Cerebellar cortex (tissue), 1 donor: Measurements from ENCODE around the gene SPEM3.

ENCODE experiments used
- DNase-seq: peaks from one replicate; pipeline ENCODE4 v3.0.0-alpha.2; 2015; ENCODE audit warnings: low spot score

Gene SPEM3

DNA sequence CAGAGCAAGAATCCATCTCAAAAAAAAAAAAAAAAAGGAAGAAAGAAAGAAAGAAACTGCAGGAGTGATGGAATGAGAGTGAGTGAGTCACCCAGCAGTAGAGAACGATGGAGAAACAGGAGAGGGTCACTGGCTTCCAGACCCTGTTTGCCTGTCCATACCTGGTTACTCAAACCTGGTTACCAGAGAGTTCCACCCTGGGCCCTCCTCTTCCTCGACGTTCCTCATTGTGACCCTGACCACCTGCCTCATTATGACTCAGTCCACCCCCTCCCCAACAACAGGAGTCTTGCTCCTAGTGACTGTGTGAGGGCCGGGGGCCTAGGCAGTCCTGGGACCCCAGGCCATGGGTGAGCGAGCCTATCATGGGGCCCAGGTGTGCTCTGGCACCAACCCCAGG, at the start of gene SPEM3:
SPEM3 (plus strand) TSS at position 301 of the 400 bp plus-strand sequence; CDS start at position 347, 46 bp downstream.
- DNase-seq = no peak

DNA sequence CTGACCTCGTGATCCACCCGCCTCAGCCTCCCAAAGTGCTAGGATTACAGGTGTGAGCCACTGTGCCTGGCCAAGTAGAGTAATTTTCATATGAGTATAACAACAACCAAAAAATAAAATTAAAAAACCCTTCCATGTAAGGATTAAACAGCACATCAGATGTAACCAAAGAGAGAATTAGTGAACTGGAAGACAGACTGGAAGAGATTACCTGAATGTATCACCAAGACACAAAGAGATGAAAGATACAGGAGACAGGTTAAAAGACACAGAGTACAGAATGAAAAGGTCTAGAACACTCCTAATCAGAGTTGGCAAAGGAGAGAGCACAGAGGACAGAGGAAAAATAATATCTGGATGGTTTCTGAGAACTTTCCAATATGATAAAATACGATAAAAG, 49.5 kb upstream of the SPEM3 start:
- no peak for DNase-seq

DNA sequence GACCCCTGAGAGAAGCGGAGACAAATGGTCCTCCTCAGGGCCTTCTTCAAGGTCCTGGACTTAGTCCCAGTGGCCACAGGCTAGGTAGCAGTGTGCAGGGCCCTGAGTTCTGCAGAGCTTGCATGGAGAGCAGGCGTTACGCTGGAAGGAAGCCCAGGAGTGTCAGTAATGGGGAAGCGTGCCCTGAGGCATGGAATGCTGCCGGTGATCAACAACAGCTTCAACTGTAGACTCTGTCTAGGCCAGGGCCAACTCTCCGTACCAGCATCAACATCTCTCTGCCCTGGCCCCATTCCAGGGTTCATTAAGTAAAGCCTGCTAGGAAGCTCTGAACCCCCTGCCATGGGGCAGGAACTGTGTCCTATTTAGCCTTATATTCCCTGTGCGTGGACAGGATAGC, 48.3 kb upstream of the SPEM3 start:
- DNase-seq = peak; percentile 47

DNA sequence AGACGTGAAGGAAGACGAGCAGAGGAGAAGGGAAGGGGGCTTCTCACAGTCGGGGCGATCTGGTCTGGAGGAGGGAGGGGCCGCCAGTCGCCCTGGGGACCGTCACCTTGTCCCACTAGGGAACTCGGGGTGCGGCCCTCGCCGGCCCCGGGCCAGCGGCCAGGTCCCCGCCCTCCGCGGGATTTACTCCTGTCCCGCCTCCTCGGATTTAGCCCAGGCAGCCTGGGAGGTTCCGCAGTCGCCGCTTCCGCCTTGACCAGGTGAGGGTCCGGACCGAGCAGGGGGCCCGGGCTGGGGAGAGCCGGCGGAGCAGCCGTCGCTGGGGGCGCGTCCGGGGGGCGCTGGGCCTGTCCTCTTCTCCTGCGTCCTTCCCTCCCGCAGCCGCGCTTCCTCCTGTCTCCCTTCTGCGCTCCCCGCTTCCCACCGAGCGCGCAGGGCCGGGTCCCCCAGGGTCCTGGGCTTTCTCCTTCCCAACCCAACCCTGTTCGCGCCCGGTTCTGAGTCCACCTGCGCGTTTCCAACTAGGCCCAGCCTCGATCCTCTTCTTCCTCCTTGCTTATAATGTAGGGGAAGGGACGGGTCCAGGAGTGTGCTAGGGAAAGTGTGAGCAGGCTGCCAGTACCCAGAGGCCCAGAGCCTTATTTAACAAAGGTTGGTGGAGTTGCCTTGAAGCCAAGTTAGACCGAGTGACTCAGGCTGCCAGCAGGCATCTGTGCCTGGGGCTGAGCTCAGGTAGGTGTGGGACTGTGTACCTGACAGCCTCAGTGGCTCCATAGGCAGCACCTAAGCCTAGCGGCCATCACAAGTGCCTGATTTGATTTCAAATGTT, 47.6 kb upstream of the SPEM3 start, which contains the start of gene TNK1:
TNK1 (plus strand) TSS at position 235 of the 829 bp plus-strand sequence. CDS start 1,838 bp downstream, outside the sequence.
- DNase-seq = peak; percentile 55

DNA sequence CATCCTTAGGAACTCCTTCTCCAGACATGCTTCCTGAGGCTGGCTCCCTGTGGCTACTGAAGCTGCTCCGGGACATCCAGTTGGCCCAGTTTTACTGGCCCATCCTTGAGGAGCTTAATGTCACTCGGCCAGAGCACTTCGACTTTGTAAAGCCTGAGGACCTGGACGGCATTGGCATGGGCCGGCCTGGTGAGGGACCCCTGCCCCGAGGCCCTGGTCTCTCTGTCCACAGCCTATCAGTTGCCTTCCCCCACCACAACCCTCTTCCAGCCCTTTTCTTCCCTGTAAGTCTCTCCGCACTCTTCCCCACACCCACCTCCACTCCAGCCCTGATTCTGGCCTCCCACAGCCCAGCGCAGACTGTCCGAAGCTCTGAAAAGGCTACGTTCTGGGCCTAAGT, 45.8 kb upstream of the SPEM3 start:
- no peak for DNase-seq

DNA sequence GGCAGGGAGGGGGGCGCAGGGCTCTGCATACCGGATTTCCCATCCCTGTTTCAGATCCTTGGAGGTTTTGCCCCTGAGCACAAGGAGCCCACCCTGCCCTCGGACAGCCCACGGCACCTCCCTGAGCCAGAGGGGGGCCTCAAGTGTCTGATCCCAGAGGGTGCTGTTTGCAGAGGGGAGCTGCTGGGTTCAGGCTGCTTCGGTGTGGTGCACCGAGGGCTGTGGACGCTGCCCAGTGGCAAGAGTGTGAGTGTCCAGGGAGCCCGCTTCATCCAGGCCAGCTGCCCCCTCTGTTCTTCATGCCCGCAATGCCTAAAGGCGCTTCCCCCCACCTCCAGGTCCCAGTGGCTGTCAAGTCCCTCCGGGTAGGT, 45.3 kb upstream of the SPEM3 start:
- DNase-seq = no peak

DNA sequence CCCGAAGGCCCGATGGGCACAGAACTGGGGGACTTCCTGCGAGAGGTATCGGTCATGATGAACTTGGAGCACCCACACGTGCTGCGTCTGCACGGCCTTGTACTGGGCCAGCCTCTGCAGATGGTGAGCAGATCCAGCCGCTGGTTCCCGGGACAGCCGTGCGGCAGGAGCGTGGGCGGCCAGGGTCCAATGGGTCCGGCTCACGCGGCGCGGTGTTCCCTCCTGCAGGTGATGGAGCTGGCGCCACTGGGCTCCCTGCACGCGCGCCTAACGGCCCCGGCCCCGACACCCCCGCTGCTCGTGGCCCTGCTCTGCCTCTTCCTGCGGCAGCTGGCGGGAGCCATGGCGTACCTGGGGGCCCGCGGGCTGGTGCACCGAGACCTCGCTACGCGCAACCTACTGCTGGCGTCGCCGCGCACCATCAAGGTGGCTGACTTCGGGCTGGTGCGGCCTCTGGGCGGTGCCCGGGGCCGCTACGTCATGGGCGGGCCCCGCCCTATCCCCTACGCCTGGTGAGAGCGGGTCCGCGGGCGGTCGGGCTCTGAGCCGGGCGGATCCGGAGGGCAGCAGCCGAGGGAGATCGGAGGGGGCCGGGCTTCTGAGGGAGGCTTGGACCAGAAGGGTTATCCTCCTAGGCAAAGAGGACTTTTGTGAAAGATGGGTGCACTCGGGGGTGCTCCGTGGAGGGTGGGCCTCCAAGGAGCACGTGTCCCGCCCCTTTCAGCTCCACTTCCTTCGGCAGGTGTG, 44.7 kb upstream of the SPEM3 start:
- DNase-seq = peak; percentile 70

DNA sequence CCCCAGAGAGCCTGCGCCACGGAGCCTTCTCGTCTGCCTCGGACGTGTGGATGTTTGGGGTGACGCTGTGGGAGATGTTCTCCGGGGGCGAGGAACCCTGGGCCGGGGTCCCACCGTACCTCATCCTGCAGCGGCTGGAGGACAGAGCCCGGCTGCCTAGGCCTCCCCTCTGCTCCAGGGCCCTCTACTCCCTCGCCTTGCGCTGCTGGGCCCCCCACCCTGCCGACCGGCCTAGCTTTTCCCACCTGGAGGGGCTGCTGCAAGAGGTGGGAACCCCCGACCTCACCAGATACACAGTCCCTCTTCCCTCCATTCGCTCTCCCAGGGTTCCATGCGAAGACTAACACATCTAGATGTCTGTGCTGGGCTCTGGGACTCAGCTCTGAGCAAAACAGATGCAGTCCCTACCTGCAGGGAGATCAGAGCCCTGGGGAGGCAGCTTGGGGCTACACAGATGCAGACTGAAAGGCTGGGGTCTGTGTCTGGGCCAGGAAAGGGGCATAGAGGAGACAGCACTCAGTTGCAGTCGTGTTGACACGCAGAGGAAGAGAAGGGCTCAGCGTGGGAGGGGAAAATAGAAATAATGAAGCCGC, 44.1 kb upstream of the SPEM3 start:
- no peak for DNase-seq

DNA sequence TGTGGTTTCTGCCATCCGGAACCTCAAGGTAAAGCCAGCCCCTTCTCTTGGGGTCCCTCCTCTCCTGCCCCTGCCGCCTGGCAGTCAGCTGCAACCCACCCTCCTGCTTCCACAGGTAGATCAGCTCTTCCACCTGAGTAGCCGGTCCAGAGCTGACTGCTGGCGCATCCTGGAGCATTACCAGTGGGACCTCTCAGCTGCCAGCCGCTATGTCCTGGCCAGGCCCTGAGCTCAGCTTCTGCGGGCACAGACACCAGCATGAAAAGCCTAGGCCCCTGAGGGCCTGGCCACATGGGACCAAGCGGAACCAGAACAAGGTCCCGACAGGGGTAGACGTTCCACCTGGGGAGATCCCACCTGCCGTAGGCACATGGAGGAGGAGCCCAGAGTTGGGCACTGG, 39.8 kb upstream of the SPEM3 start:
- DNase-seq = no peak

DNA sequence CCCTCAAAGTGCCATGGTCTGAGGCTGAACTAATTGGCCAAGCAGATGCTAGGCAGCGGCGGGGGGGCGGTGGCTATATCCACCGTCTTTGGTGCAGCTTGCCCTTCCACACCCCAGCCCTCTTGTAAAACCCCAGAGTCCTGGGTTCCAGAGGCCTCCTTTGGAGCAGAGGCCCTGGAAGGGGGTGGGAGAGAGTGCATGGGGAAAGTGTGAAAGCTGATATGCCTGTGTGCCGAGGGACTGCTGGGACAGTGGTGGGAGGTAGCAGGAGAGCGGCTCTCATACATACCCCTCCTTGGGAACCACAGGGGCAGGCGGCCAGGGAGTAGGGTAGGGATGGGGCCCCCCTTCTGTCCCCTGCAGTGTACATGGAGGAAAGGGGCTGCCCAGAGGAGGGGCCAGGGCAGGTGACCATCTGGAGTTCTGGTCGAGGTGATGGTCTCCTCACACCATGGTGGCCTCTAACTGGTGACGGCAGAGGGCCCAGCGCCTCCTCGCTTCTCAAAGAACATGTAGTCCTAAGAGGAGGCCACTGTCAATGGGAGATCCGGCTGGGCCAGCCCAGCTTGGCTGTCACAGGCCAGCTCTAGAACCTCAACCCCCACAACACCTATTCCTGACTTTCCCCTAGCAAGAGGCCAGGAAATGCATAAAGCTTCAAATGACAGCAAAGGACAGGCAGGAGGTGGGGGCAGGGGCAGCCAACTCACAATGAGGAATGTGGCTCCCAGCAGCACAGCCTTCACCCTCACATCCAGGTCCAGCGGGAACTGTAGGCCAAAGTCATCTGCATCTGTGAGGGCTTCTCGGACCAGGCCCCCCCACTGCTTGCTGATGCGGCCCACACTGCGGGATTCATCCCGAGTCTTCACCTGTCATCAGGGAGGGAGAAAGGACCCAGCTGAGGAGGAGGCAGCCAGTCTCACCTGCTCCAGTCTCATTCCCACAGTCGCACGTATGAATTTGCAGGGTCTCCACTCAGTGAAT, 38.4 kb upstream of the SPEM3 start:
- no peak for DNase-seq

DNA sequence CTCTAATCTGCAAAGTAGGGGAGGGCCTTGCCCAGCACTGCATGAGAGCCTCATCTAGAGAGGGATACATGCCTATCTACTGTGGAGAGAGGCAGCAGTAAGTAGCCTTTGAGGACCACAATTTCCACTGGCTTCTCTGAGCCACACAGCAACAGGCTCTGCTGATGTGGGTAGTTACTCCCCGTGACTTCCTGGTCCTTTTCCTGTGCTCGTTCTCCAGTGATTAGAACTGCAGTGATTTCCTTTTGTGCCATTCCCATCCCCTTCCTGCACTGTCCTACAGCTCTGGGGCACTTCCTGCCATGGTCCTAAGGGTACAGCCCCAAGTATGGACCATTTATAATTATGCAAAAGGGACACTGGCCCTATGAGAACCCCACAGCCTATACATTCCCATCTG, 37.4 kb upstream of the SPEM3 start:
- no peak for DNase-seq

DNA sequence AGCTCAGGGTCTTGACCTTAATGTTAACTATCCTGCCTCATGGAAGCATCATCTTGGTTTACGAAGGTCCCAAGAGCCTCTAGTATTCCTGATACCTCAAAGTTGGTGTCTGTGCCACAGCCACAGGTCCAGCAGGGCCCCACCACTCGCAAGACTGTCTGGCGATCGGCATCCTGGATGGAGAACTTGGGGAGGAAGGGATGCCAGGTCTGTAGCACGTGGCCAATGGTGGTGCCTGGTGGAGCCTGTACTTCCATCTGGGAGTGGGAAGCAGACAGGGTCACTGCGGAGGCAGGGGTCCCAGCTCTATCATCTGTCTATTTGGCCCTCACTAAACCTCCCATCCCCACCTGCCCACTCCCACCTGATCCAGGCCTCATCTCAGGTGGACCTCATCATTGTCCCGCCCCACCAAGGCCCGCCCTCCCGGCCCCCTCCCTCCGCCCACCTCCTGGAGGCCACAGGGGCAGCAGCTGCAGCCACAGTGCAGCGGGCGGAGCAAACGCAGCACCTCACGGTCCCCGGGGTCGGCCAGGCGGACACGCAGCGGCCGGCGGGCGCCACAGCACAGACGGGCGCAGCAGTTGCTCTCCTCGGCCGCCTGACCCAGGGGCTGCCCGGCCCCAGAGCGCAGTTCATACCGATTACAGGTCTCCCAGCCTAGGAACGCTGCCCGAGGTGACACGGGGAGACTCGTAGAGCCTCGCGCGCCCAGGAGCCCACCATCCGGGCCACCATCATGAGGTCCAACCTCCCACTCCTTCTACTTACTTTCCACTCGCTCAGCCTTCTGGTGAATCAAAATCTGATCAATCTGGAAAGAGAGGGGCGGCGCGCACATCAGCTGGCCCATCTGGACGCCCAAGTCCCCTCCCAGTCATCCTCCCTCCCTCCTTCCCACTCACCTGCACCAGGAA, 35.7 kb upstream of the SPEM3 start:
- no peak for DNase-seq

DNA sequence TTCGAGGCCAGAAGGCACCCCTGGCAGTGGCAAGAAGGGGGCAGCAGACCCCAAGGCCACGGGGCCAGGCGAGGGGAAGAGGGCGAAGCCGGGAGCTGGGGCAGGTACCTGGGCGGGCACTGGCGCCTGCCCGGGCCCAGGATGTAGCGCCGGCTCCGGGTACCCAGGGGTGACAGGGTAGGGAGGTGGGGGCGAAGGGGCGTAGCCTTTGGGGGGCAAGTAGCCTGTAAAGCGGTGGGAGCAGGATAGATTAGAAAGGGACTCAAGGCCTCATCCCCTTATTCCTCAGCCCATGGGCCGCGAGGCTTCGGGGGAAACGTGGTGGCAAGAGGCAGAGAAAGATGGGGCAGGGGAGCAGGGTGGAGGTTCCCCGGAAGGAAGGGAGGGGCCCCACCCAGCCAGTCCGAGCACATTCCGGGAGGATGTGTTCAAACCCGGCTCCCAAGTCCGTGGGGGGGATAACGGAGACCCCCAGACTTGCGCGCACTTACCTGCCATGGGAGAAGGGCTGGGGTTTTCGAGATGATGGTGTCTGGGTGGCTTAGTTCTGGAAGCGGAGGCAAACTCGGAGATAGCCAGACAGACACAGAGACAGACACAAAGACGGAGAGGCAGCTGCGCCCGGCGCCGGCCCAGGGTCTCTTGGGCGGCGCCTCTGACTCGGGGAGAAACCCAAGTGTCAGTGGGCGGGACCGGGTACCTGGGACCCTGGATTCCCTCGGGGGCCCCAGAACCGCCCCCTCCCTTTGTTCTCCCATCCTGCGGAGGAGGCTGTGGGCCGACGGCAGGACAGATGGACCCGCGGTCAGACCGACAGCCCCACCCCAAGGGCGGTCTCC, 34.8 kb upstream of the SPEM3 start:
- DNase-seq = no peak

DNA sequence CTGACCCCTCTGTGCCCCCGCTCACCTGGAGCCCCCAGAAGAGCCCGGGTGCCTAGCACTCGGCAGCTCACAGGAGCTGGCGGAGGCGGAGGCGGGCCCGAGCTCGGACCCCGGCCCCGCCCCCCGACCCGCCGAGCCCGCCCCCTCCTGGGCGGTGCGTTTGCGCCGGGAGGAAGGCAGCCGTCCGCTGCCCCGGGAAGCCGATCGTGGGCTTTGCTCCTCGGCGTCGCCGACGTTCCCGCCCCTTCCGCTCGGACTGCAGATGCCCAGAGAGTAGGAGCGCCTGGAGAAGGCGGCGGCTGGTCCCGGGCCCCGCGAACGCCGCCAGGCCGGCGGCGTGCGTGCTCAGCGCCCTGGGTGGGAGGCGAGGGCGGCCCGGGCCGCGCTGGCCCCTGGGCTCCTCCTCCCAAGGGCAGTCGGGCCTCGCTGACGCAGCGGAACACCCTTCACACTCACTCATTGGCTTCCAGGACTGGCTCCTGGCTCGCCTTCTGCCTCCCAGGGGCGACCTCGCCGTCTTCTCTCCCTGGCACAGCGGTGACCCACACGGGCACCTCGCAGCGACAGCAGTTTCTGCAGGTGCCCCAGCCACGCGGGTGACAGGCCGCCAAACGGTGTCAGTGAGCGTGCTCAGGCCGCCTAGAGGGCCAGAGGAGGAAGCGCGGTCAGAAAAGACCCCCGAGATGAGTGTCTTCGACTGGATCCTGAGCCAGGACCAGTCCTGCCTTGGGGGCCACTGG, 34.0 kb upstream of the SPEM3 start, which contains the start of gene PLSCR3:
PLSCR3 (minus strand) TSS at position 74 of the 740 bp plus-strand sequence. CDS start 415 bp downstream, outside the sequence.
- peak; percentile 82 for DNase-seq

DNA sequence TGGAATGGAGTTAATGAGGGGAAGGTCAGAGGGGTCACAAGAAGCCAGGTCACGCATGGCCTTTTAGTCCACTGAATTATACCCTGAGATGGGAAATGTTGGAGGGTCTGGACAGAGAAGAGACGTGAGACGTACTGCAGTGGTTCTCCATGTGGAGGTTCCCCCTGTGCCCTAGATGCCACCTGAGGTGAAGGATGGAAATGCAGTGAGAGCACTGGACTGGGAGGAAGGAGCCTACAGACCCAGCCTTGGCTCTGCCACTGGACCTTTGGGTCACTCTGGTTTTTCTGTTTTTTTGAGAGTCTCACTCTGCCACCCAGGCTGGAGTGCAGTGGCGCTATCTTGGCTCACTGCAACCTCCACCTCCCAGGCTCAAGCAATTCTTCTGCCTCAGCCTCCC, 32.5 kb upstream of the SPEM3 start:
- DNase-seq = no peak

DNA sequence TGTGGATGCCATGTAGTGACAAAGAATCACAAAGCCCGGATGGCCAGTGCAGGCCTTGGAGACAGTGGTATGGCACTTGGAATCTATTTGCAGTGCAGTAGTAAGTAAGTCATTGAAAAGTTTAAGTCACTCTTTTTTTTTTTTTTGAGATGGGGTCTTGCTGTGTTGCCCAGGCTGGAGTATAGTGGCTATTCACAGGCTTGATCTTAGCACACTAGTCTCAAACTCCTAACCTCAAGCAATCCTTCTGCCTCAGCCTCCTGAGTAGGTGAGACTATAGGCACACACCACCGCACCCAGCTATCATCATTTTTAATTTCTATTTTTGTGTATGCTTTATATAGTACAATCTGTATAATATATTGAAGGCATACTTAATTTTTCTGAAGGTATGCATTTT, 30.0 kb upstream of the SPEM3 start:
- DNase-seq = no peak

DNA sequence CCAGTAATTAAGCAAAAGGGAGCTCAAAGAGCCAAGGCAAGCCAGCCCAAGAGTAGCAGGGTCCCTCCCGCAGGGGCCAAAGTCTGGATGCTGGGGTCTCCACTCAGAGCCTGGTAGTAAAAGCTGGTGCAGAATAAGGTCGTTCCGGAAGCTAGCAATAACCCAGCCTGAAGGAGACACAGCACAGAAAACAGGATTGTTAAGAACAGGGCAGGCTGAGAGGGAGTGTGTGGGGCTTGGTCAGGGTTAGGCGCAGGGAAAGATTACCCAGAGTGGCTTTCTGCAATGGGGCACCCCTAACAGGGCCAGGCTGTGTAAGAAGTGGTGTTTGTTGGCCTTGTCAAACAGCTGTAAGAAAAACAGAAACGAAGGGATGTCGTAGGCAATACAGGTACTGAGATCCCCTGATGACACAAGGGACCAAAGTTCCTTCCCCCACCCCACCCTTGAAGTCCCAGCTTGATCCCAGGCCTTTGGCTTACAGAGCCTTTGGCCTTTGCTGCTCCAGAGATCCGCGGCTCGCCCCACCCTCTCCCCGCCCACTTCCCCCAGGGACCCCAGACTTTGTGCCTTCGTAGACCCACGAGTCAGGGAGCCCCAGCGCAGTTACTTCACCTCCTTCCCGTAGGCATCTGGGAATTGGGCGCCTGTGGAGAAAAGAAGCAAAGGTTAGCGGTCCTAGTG, 25.5 kb upstream of the SPEM3 start:
- DNase-seq = no peak

DNA sequence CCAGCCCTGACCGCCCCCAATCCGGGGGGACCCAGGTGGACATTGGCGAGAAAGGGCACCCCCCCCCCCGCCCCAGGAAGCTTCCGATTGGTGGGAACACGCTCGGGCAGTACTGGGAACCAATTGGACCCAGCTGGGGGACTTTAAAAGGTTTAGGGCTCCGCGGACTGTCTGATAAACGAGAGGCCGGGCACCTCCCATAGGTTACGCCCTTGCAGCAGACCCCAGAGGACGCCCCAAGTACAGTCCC, 25.0 kb upstream of the SPEM3 start:
- no peak for DNase-seq
